ENCODE results near the gene RHOH.
"Not testable (repeated sequence)": the region's sequence is repeated elsewhere in the genome, so short reads cannot be mapped to it uniquely, and the experiment has no call there.

RHOH gene, protein sequence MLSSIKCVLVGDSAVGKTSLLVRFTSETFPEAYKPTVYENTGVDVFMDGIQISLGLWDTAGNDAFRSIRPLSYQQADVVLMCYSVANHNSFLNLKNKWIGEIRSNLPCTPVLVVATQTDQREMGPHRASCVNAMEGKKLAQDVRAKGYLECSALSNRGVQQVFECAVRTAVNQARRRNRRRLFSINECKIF

GRCh38 chr4:40196724-40197281 lies at the start of gene RHOH:
TSS of gene RHOH (plus strand) at chr4:40197031. CDS start at chr4:40243387, 46,356 bp downstream.
- DNase-seq: peak; percentile 41

DNA sequence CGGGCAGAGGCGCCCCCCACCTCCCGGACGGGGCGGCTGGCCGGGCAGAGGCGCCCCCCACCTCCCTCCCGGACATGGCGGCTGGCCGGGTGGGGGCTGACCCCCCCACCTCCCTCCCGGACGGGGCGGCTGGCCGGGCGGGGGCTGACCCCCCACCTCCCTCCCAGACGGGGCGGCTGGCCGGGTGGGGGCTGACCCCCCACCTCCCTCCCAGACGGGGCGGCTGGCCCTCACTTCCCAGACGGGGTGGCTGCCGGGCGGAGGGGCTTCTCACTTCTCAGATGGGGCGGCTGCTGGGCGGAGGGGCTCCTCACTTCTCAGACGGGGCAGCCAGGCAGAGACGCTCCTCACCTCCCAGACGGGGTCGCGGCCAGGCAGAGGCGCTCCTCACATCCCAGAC lies 49.3 kb upstream of the RHOH start:
- DNase-seq: not testable (repeated sequence)

- peak; percentile 19 for DNase-seq
These were observed 46.9 kb upstream of the RHOH start for GRCh38 chr4:40149960-40150385.

DNA sequence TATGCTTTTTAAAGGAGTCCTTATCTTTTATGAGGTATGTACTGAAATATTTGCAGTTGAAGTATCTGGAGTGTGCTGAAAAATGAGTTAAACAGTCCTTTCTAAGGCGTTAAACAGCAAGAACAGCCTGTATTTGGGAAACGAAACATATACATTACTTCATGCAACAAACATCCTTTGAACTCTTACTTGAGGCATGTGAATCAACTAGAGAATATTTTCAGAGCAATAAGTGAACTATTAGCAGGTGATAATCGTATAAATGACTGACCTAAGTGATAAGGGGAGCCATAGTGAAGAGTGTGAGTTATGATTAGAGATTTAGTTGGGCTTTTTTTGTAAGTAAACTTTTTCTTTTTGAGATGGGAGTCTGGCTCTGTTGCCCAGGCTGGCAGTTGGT lies 45.9 kb upstream of the RHOH start:
- no peak for DNase-seq

- DNase-seq: no peak
These were observed 44.2 kb upstream of the RHOH start for GRCh38 chr4:40152637-40153036.

- DNase-seq: no peak
These were observed 39.4 kb upstream of the RHOH start for GRCh38 chr4:40157436-40157835.

GRCh38 chr4:40160258-40160657 lies 36.6 kb upstream of the RHOH start:
- no peak for DNase-seq

DNA sequence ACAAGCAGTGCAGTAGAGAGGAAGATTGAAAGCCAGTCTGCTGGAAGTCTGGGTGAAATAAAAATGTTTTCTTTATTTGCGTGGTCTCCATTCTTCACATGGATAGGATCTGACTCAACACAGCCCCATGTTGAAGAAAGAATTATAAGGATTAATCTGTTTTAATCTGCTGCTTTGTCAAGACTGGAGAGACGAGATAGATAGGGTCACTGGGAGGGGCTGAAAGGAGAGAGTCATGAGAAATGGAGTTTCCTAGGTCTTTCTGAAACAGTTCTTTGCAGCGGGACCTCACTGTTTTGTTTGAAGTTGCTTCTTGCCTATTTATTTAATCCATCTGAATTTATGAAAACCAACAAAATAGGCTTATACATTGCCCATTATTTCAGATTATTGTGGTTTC lies 32.4 kb upstream of the RHOH start:
- no peak for DNase-seq

DNA sequence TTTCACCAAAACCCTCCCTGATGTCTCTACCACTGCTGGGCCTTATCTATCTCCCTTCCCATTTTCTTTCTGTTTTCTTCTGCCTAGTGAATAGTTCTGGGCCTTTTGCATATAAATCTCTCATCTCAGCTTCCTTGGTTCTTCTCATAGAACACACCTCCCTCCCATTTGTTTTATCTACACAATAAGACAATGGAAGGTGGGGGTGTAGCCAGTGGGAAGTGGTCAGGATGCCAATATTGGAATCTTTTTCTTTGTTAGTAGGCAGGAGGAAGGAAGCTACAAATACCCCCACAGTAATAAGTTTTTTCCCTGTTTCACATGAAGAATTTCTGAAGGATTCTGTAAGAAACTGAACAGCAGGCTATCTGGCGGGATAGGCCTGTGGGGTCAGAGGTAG lies 30.9 kb upstream of the RHOH start:
- no peak for DNase-seq

DNA sequence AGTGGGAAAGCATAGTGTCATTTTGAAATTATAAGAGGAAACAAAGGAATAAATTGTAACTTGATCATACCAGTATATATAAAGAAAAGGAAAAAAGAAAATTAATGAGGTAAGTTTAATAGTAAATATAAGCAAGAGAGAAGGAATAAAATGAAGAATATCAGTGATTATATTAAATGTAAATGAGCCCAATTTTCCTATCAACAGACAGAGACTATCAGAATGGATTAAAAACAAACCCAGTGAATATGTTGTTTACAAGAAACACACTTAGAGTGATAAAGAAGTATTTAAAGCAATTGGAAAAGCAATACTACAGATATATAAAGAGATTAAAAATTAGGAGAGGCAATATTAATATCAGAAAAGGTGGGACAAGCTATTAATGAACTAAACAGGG lies 28.8 kb upstream of the RHOH start:
- DNase-seq: no peak

DNA sequence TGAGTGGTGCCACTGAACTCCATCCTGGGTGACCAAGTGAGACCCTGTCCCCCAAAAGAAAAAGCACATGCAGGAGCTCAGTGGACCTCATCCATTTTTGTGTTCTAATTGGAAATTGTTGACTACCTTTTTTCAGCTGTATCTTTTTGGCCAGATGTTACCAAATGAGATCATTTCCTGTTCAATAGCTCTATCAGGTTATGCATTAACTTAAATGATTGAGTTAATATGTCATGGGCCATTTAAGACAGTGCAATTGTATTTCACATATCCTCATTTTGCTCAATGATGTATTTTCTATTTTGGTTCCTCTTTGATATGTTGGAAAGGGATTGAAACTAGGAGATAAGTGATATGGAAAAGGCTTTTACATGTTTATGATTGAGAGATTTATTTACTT lies 26.2 kb upstream of the RHOH start:
- no peak for DNase-seq

DNA sequence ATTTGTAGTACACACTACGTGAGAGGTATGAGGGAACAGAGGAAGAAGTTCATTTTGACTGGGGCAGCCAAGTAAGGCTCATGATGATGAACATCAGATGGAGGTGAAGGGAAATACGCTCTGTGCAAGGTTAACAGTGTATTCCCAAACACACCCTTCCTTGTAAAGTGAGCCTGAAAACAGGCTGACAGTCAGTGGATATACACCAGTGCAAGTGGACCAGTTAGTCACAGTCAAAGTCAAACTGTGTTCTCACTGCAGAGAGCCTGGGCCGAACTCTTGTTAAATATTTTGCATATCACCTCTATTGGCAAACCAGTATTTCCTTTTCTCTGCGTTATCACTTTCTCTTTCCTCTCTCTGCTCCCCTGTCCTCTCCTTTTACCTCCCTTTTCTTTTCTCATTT lies 23.4 kb upstream of the RHOH start:
- no peak for DNase-seq

- no peak for DNase-seq
These were observed 20.2 kb upstream of the RHOH start for GRCh38 chr4:40176602-40177001.

DNA sequence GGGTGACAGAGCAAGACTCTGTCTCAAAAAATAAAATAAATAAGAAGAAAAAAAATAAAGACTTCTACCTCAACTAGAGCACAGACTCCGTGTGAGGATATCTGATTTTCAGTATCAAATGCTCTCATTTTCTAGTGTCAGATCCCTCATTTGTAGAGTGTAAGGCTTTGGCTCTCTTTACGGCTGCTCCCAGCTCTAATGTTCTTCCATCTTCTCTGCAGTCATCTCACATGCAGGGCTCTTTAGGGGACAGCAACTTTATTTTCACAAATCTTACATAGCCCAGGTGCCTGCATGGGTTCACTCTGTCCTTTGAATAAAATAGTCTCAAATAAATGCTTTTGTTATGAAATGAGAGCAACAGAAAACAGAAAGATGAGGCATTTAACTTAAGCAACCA lies 19.2 kb upstream of the RHOH start:
- no peak for DNase-seq

GRCh38 chr4:40178672-40179071 lies 18.2 kb upstream of the RHOH start:
- no peak for DNase-seq

GRCh38 chr4:40179360-40179759 lies 17.5 kb upstream of the RHOH start:
- DNase-seq: no peak

- DNase-seq: no peak
These were observed 16.5 kb upstream of the RHOH start for GRCh38 chr4:40180356-40180755.

DNA sequence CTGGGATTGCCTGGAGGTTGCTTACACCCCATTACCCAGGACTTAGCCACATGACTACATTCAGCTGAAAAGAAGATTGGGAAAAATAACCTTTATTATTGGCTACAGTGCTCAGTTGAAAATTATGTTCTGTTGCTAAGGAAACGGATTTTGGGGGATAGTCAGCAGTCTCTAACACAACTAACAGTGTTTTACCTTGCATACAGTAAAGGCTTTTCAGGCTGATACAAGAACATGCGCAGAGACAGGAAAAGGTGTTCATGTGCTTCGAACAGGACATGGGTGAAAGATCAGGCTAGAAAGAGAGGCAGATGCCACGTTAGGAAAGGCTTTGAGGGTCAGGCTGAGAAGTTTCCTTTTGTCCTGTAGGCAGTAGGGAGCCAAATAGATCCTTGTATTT lies 14.8 kb upstream of the RHOH start:
- no peak for DNase-seq

DNA sequence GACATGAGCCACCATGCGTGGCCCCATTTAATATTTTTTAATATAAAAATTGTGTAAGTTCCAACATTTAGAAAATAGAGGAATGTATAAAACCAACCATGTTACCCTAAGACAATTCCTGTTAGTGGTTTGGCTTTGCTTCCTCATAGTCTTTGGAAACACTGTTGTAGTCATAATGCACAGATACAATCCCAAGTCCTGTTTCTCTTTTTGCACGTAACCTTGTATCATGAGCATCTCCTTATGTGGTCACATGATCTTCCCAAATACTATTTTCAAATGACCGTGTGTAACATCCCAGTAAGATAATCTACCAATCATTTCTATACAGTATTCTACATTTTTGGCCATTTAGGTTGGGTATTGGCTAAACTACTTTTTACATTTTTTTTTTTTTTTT lies 13.9 kb upstream of the RHOH start:
- no peak for DNase-seq

DNA sequence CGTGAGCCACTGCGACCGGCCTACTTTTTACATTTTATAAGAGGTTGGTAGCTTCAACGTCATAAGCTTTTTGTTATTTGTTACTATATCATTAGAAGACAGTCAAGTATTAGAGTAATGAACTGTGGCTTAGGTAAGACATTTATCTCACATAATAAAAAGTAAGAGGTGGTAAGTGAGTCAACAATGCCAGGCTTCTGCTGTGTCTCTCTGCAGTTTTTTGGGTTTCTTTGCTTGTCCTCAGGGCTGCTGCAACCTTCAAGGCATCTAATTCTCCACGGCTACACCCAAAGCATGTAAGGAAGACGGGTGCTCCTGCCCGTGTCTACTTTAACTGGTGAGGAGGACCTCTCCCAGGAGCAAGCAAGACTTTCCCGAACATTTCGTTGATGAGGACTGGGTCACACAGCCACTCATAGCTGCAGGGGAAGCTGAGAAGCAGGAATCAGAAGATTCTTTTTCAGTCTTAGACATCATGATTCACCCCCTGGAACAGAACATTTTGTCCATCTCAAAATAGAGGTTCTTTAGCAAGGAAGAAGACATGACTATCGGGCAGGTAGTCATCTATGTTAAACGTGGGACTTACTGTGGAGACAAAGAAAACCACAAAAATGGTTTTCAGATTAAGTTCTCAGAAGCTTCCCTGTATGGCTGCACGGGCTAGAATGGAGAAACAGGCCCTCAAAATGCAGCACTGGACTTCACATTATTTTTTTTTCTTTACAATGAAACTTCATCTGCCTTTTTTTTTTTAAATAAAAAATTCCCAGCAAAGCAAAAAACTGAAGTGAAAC lies 13.0 kb upstream of the RHOH start:
- no peak for DNase-seq

- DNase-seq: no peak
These were observed 10.8 kb upstream of the RHOH start for GRCh38 chr4:40185830-40186664.

- no peak for DNase-seq
These were observed 10.2 kb upstream of the RHOH start for GRCh38 chr4:40186665-40187014.

GRCh38 chr4:40187386-40187906 lies 9.4 kb upstream of the RHOH start:
- no peak for DNase-seq
